ENCODE results near the gene WDR72.

Gene WDR72

GRCh38 chr15:53589520-53590057, 169.9 kb downstream of the WDR72 start:
- H3K9ac ChIP-seq (ENCODE audit: low read length): no peak overlapping the region
- H3K4me3 ChIP-seq (ENCODE audit: low read depth, low read length): no peak overlapping the region
- H3K4me1 ChIP-seq (ENCODE audit: control insufficient read depth, insufficient read depth, low read length): peaks cover 11% of the 10 kb centered on the region
- no peaks in the 10 kb centered on the region for H3K27me3 ChIP-seq (ENCODE audit: control insufficient read depth, insufficient read depth, low read length)
- no peaks in the 10 kb centered on the region for H3K36me3 ChIP-seq (ENCODE audit: control insufficient read depth, insufficient read depth, low read length)
- H3K27ac ChIP-seq (ENCODE audit: low read depth, low read length): no peak overlapping the region
- H3K9me3 ChIP-seq (ENCODE audit: control insufficient read depth, insufficient read depth, low read depth, low read length): no peaks in the 10 kb centered on the region

- H3K9ac ChIP-seq (ENCODE audit: low read length): no peak overlapping the region
- H3K4me3 ChIP-seq (ENCODE audit: low read depth, low read length): no peak overlapping the region
- H3K27ac ChIP-seq (ENCODE audit: low read depth, low read length): no peak overlapping the region
- H3K36me3 ChIP-seq (ENCODE audit: control insufficient read depth, insufficient read depth, low read length): no peaks in the 10 kb centered on the region
- no peaks in the 10 kb centered on the region for H3K9me3 ChIP-seq (ENCODE audit: control insufficient read depth, insufficient read depth, low read depth, low read length)
- H3K4me1 ChIP-seq (ENCODE audit: control insufficient read depth, insufficient read depth, low read length): peaks cover 11% of the 10 kb centered on the region
- H3K27me3 ChIP-seq (ENCODE audit: control insufficient read depth, insufficient read depth, low read length): no peaks in the 10 kb centered on the region
These were observed 170.7 kb downstream of the WDR72 start for GRCh38 chr15:53588773-53589172.

GRCh38 chr15:53586799-53587198, 172.7 kb downstream of the WDR72 start:
- peaks cover 11% of the 10 kb centered on the region for H3K4me1 ChIP-seq (ENCODE audit: control insufficient read depth, insufficient read depth, low read length)
- H3K27me3 ChIP-seq (ENCODE audit: control insufficient read depth, insufficient read depth, low read length): no peaks in the 10 kb centered on the region
- H3K27ac ChIP-seq (ENCODE audit: low read depth, low read length): no peak overlapping the region
- H3K9me3 ChIP-seq (ENCODE audit: control insufficient read depth, insufficient read depth, low read depth, low read length): no peaks in the 10 kb centered on the region
- no peaks in the 10 kb centered on the region for H3K36me3 ChIP-seq (ENCODE audit: control insufficient read depth, insufficient read depth, low read length)
- no peak overlapping the region for H3K4me3 ChIP-seq (ENCODE audit: low read depth, low read length)
- no peak overlapping the region for H3K9ac ChIP-seq (ENCODE audit: low read length)

- Histone ChIP-seq H3K9me3 (ENCODE audit: control insufficient read depth, insufficient read depth, low read depth, low read length) (no peaks in the 10 kb centered on the region), H3K4me1 (ENCODE audit: control insufficient read depth, insufficient read depth, low read length) (no peaks in the 10 kb centered on the region), H3K27ac (ENCODE audit: low read depth, low read length) (no peak overlapping the region), H3K36me3 (ENCODE audit: control insufficient read depth, insufficient read depth, low read length) (no peaks in the 10 kb centered on the region), H3K27me3 (ENCODE audit: control insufficient read depth, insufficient read depth, low read length) (no peaks in the 10 kb centered on the region), H3K4me3 (ENCODE audit: low read depth, low read length) (no peak overlapping the region), H3K9ac (ENCODE audit: low read length) (no peak overlapping the region)
These were observed 177.9 kb downstream of the WDR72 start for GRCh38 chr15:53581513-53581912.

GRCh38 chr15:53580366-53580765, 179.1 kb downstream of the WDR72 start:
- H3K4me3 ChIP-seq (ENCODE audit: low read depth, low read length): no peak overlapping the region
- H3K36me3 ChIP-seq (ENCODE audit: control insufficient read depth, insufficient read depth, low read length): no peaks in the 10 kb centered on the region
- H3K27me3 ChIP-seq (ENCODE audit: control insufficient read depth, insufficient read depth, low read length): no peaks in the 10 kb centered on the region
- H3K4me1 ChIP-seq (ENCODE audit: control insufficient read depth, insufficient read depth, low read length): no peaks in the 10 kb centered on the region
- no peak overlapping the region for H3K27ac ChIP-seq (ENCODE audit: low read depth, low read length)
- H3K9ac ChIP-seq (ENCODE audit: low read length): no peak overlapping the region
- no peaks in the 10 kb centered on the region for H3K9me3 ChIP-seq (ENCODE audit: control insufficient read depth, insufficient read depth, low read depth, low read length)

- Histone ChIP-seq H3K9ac (ENCODE audit: low read length) (no peak overlapping the region), H3K9me3 (ENCODE audit: control insufficient read depth, insufficient read depth, low read depth, low read length) (no peaks in the 10 kb centered on the region), H3K27me3 (ENCODE audit: control insufficient read depth, insufficient read depth, low read length) (no peaks in the 10 kb centered on the region), H3K36me3 (ENCODE audit: control insufficient read depth, insufficient read depth, low read length) (no peaks in the 10 kb centered on the region), H3K4me3 (ENCODE audit: low read depth, low read length) (no peak overlapping the region), H3K27ac (ENCODE audit: low read depth, low read length) (no peak overlapping the region), H3K4me1 (ENCODE audit: control insufficient read depth, insufficient read depth, low read length) (no peaks in the 10 kb centered on the region)
These were observed 182.6 kb downstream of the WDR72 start for GRCh38 chr15:53576841-53577240.

- Histone ChIP-seq H3K9ac (ENCODE audit: low read length) (no peak overlapping the region), H3K27me3 (ENCODE audit: control insufficient read depth, insufficient read depth, low read length) (no peaks in the 10 kb centered on the region), H3K36me3 (ENCODE audit: control insufficient read depth, insufficient read depth, low read length) (no peaks in the 10 kb centered on the region), H3K4me1 (ENCODE audit: control insufficient read depth, insufficient read depth, low read length) (no peaks in the 10 kb centered on the region), H3K27ac (ENCODE audit: low read depth, low read length) (no peak overlapping the region), H3K9me3 (ENCODE audit: control insufficient read depth, insufficient read depth, low read depth, low read length) (no peaks in the 10 kb centered on the region), H3K4me3 (ENCODE audit: low read depth, low read length) (no peak overlapping the region)
These were observed 186.4 kb downstream of the WDR72 start for GRCh38 chr15:53573091-53573490.

- H3K4me3 ChIP-seq (ENCODE audit: low read depth, low read length): no peak overlapping the region
- no peak overlapping the region for H3K27ac ChIP-seq (ENCODE audit: low read depth, low read length)
- H3K9ac ChIP-seq (ENCODE audit: low read length): no peak overlapping the region
- H3K27me3 ChIP-seq (ENCODE audit: control insufficient read depth, insufficient read depth, low read length): no peaks in the 10 kb centered on the region
- no peaks in the 10 kb centered on the region for H3K36me3 ChIP-seq (ENCODE audit: control insufficient read depth, insufficient read depth, low read length)
- H3K4me1 ChIP-seq (ENCODE audit: control insufficient read depth, insufficient read depth, low read length): no peaks in the 10 kb centered on the region
- no peaks in the 10 kb centered on the region for H3K9me3 ChIP-seq (ENCODE audit: control insufficient read depth, insufficient read depth, low read depth, low read length)
These were observed 189.5 kb downstream of the WDR72 start for GRCh38 chr15:53569751-53570480.

- Histone ChIP-seq H3K9me3 (ENCODE audit: control insufficient read depth, insufficient read depth, low read depth, low read length) (no peaks in the 10 kb centered on the region), H3K4me1 (ENCODE audit: control insufficient read depth, insufficient read depth, low read length) (peaks cover 4% of the 10 kb centered on the region; the same call in 1 of the 2 replicates), H3K4me3 (ENCODE audit: low read depth, low read length) (no peak overlapping the region), H3K27me3 (ENCODE audit: control insufficient read depth, insufficient read depth, low read length) (no peaks in the 10 kb centered on the region), H3K36me3 (ENCODE audit: control insufficient read depth, insufficient read depth, low read length) (no peaks in the 10 kb centered on the region), H3K27ac (ENCODE audit: low read depth, low read length) (no peak overlapping the region), H3K9ac (ENCODE audit: low read length) (no peak overlapping the region)
These were observed 192.6 kb downstream of the WDR72 start for GRCh38 chr15:53566912-53567311.

- Histone ChIP-seq H3K9ac (ENCODE audit: low read length) (no peak overlapping the region), H3K9me3 (ENCODE audit: control insufficient read depth, insufficient read depth, low read depth, low read length) (no peaks in the 10 kb centered on the region), H3K36me3 (ENCODE audit: control insufficient read depth, insufficient read depth, low read length) (no peaks in the 10 kb centered on the region), H3K27me3 (ENCODE audit: control insufficient read depth, insufficient read depth, low read length) (no peaks in the 10 kb centered on the region), H3K4me3 (ENCODE audit: low read depth, low read length) (no peak overlapping the region), H3K27ac (ENCODE audit: low read depth, low read length) (no peak overlapping the region), H3K4me1 (ENCODE audit: control insufficient read depth, insufficient read depth, low read length) (peaks cover 10% of the 10 kb centered on the region; the same call in 1 of the 2 replicates)
These were observed 193.7 kb downstream of the WDR72 start for GRCh38 chr15:53565721-53566120.

GRCh38 chr15:53564647-53565046, 194.8 kb downstream of the WDR72 start:
- H3K4me3 ChIP-seq (ENCODE audit: low read depth, low read length): no peak overlapping the region
- H3K9me3 ChIP-seq (ENCODE audit: control insufficient read depth, insufficient read depth, low read depth, low read length): no peaks in the 10 kb centered on the region
- H3K36me3 ChIP-seq (ENCODE audit: control insufficient read depth, insufficient read depth, low read length): no peaks in the 10 kb centered on the region
- no peak overlapping the region for H3K9ac ChIP-seq (ENCODE audit: low read length)
- H3K27ac ChIP-seq (ENCODE audit: low read depth, low read length): no peak overlapping the region
- no peaks in the 10 kb centered on the region for H3K27me3 ChIP-seq (ENCODE audit: control insufficient read depth, insufficient read depth, low read length)
- H3K4me1 ChIP-seq (ENCODE audit: control insufficient read depth, insufficient read depth, low read length): peaks cover 16% of the 10 kb centered on the region

All from HUES6 (cell line).